NCI-H1048 (cell line): ENCODE results near the gene MAP1A.

Experiments
- DNase-seq: peaks from one replicate; lab custom pipeline; 2025; lab: John Stamatoyannopoulos, UW

The MAP1A gene

DNA sequence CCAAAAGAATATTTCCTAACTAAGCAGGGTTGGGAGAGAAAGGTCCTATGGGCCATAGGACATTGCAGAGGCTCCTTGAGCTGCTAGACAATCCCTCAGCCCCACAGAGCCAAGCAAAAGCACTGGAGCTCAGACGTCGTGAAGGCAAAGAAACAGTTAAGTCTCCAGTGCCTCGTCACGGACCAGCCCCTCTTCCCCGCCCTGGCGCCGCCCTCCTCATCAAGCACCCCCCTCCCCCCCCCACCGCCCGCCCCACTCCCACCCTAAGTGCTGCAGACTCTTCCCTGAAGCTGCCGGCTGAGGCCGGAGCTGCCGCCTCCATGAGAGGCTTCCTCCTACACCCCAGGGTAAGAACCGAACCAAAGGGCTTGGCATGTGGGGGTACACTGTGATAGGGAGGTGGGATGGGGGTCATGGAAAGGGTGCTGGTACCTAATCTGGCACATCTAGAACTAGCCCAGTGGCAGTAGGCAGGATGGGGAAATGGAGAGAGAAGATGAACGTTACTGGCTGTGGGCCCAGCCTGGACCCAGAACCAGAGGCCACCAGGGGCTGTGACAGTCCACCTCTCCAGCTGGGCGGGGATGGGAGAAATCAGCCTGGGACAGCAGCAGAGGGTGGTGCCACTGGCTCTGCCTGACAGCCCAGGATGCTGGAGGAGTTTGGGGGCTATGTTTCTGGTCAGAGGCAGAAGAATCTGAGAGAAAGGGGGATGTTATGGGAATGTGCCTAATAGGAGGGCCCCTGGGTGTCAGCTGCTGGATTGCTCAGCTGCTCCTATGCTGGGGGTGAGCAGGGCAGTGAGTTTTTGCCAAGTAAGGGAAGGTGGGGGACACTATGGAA lies at the start of gene MAP1A:
Gene MAP1A, plus strand, starts transcription at position 255 of the 843 bp plus-strand sequence. CDS start 3,866 bp downstream, outside the sequence.
- DNase-seq, result no peak

DNA sequence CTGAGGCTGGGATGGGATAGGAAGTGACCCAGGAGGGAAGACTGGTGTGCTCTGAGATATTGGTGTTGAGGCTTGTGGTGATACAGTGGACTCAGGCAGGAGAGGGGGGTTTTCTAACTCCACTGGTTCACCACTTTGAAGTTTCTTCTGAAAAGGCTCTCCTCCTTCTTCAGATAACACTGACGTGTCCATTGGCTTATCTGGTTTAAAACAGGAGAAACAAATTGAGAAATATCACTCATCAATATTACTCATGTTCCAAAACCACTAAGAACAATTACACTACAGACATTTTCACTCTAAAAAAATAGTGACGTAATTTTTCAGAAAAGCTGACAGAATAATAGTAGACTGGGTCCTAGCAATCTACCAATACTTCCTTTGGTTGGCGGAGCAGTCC lies 47.5 kb upstream of the MAP1A start:
- DNase-seq, result no peak

DNA sequence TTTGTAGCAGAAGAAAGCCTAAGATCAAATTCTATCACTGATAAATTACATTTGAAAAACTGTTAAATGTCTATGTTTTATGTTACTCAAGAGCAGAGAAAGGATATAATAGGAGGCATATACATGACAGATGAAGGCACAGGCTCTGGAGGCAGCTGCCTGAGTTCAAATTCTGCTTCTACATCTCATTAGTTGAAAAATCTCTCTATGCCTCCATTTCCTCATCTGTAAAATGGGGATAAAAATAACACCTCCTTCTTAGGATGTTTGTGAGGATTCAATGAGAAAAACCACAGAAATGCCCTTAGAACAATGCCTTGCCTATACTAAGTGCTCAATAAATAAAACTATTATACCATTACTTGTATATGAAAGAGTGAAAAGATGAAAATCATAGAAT lies 45.4 kb upstream of the MAP1A start:
- no peak for DNase-seq

DNA sequence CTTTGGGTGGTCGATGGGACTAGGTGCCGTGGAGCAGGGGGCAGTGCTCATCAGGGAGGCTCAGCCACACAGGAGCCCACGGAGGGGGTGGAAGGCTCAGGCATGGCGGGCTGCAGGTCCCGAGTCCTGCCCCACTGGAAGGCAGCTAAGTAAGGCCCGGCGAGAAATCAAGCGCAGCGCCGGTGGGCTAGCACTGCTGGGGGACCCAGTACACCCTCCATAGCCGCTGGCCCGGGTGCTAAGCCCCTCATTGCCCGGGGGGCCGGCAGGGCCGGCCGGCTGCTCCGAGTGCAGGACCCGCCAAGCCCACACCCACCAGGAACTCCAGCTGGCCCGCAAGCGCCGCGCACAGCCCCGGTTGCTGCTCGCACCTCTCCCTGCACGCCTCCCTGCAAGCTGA lies 43.5 kb upstream of the MAP1A start:
- DNase-seq, result no peak

GRCh38 chr15:43483297-43484128 lies 33.9 kb upstream of the MAP1A start:
- no peak for DNase-seq

DNA sequence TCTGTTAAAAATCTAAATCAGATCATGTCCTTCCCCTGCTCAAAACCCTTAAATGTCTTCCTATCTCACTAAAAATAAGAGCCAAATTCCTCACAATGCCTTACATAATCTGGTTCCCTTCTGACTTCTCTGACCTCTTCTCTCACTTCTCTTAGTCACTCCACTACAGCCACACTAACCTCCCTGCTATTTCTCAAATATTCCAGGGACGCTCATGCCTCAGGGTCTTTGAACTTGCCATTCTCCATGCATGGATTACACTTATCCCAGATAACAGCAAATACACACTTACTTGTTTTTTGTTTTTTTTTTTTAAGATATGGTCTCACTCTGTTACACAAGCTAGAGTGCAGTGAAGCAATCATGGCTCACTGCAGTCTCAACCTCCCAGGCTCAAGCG lies 33.0 kb upstream of the MAP1A start:
- DNase-seq, result no peak

DNA sequence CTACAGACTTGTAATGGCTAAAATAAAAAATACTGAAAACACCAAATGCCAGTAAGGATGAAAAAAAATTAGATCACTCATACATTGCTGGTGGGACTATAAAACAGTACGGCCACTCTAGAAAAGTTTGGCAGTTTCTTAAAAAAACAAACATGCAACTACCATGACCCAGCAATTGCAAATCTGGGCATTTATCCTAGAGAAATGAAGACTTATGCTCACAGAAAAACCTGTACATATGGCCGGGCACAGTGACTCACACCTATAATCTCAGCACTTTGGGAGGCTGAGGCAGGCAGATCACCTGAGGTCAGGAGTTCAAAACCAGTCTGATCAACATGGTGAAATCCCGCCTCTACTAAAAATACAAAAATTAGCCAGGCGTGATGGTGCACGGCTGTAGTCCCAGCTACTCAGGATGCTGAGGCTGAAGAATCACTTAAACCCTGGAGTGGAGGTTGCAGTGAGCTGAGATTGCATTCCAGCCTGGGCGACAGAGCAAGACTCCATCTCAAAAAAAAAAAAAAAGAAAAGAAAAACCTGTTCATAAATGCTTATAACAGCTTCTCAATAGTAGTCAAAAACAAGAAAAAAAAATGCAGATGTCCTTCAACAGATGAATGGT lies 30.0 kb upstream of the MAP1A start:
- DNase-seq, result no peak

DNA sequence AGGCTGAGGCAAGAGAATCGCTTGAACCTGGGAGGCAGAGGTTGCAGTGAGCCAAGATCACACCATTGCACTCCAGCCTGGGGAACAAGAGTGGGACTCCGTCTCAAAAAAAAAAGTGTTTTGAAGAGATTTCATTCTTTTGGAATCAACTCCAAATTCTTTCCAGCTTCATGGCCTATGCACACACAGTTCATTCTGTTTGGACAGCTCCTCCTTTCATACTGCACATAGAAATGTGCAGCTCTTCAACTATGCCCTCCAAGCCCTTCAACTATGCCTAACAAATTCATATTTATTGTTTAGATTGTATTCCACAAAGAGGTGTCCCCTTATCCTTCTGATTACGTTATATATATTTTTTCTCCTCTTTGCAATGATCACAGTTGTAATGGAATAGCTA lies 28.6 kb upstream of the MAP1A start:
- no peak for DNase-seq

GRCh38 chr15:43489191-43489590 lies 28.2 kb upstream of the MAP1A start:
- no peak for DNase-seq

DNA sequence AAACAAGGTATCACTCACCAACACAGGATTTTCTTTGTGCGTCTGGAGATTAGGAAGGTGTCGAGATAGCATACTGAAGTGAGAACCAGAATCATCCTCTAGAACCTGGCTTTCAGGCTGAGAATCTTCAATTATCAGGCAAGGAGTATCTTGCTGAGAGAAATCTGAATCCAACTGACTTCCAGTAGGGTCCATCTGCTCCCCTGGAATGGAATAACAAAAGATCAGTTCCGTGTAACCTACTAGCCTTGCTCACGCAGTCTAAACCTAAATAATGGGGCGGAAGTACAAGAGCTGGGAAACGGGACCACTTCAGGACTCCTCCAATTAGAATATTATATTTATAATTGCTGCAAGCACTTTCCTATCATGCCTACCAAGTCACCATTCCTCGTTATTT lies 25.1 kb upstream of the MAP1A start:
- DNase-seq, result no peak

DNA sequence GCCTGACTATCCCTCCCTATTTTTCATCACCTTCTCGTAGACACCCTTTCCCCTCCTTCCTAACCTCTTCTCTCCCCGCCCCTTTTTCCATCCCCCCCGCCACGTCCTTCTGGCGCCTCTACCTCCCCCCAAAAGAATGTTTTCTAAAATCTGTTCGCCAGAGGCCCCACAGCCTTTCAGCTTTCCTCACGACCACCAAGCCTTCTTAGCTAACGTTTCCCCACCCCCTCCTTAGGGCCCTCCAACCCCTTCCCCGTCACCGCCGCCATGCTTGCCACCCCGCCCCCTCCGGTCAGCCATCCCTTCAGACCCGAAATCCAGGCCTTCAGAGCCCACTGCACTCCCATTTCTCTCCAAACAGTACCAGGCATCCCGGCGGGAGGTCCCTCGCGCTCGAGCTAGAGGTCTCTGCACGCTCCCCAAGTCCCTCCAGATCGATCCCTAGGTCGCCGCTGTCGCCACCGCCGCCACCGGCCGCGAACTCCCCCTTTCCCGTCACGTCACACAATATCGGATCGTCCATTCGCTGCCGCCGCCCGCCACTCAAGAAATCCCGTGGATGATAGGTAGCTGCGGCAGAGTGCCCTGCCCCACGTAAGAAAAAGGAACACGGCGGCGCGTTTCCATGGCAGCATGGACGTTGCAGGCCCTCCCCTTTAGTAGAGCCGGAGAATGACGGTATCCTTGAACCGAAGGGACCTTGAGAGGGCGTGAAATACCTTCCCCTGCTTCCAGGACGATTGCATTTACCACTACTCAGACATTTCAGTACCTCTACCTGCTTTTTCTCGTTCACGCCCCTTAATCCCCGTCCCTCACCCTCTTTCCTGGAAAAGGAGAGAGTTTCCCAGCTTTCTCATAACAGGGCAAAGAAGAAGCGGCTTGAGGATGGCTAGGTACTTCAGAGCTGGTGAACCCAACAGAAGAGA lies 24.5 kb upstream of the MAP1A start, which contains the start of gene TP53BP1:
Gene TP53BP1, minus strand, starts transcription at position 484 of the 929 bp plus-strand sequence. Its CDS starts 113 bp downstream, at position 371.
- DNase-seq, result peak; percentile 92

- no peak for DNase-seq
These were observed 23.5 kb upstream of the MAP1A start for GRCh38 chr15:43493703-43494472.

- no peak for DNase-seq
These were observed 18.4 kb upstream of the MAP1A start for GRCh38 chr15:43498990-43499389.

DNA sequence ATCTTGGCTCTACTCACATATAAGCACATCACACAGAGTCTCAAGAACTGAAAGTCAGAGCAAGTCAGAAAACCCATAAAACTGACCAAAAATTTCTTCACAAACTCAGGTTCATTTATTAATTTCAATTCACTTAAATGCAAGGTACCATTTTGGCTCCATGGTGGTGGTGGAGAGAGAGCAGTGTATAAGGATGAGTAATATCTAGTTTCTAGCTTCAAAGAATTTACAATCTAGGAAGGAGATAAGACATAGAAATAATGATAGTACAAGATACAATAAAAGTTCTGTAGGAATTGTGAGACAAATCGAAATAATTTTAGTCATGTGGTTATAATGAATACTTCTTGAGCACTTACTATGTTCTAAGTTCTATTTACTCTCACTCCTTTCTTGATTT lies 17.8 kb upstream of the MAP1A start:
- DNase-seq, result no peak

DNA sequence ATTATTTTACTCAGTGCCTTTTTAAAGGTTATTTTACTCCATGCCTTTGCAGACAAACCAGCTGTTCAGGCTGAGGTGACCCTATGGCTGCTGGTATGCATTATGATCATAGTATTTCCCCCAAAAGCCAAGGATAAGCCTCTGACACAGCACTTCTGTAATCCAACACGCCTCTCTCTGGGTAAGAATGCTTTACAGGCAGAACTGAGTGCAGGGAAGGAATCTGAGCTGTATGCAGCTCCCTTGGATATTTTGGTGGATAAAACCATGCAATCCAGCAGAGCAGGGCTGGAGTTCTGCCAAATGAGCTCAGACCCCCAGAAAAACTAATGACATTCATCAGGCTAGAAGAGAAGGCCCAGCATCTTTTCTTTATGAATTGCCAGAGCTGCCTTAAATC lies 11.7 kb upstream of the MAP1A start:
- DNase-seq, result no peak

- DNase-seq, result no peak
These were observed 9.0 kb upstream of the MAP1A start for GRCh38 chr15:43508421-43508820.

DNA sequence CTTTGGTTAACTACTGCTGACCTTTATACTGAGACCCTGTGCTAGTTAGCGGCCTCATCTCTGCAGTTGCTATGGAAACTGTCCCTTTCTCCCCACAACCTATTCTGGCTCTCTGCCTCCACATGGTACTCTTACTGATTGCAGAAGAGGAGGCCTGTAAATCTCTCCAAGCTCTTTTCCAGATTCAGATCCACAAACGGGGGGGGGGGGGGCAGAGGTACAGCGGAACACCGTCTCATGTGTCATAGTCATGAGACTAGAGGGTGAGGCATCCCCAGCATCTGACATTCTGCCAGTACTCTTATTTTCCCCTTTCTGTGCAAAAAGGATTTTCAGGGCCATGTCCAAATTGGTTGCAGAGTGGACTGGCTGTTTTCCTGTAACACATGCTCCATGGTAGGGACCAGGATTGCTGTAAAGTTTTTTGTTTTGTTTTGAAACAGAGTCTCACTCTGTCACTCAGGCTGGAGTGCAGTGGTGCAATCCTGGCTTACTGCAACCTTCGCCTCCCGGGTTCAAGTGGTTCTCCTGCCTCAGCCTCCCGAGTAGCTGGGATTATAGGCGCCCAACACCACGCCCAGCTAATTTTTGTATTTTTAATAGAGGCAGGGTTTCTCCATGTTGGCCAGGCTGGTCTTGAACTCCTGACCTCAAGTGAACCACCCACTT lies 8.3 kb upstream of the MAP1A start:
- no peak for DNase-seq

DNA sequence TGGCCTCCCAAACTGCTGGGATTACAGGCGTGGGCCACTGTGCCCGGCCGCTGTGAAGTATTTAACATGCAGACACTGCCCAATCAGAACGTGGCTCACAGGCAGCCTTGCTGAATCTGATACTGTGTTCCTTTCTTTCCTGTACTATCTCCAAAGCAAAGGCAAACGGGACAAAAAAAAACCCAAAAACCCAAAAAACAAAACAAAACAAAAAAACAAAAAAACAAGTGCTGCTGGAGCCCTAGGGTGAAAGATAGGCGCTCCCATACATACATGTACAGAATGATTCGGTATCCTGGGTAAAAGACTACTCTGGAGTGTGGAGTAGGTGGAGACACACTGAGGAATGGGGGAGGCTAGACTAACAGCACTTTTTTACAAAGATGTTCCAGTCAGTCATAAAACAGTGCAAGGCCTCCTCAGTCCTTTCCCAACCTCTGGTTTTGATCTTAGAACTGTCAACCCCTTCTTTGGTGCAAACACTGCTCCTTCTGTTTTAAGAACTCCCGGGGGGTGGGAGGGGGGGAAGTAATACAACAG lies 7.7 kb upstream of the MAP1A start:
- DNase-seq, result no peak

GRCh38 chr15:43510200-43511011 lies 7.0 kb upstream of the MAP1A start:
- peak; percentile 98 for DNase-seq
